Neural progenitor cell (in vitro differentiated cells): ENCODE data around the gene MAPK1. TPM values are rescaled to one million over a fixed set of nuclear protein-coding genes. Genes with fewer than 3 reads are reported as not detected.
"Not testable (repeated sequence)": the region's sequence is repeated elsewhere in the genome, so short reads cannot be mapped to it uniquely, and the experiment has no call there.

Experiments
- DNase-seq: peaks from one replicate; pipeline ENCODE4 v3.0.0-alpha.2; 2016; ENCODE audit warnings: low spot score
- H2AFZ ChIP-seq: fragments of 200-600 bp; sonication (generic); replicated peaks from 2 replicates; pipeline ENCODE4 v1.6.1; 2016; ENCODE audit warnings: antibody characterized with exemption
- H3F3A ChIP-seq: fragments of 200-600 bp; sonication (generic); 2 replicates; pipeline ENCODE4 v1.6.1; 2016; ENCODE audit warnings: antibody characterized with exemption, low read depth
- H3K27ac ChIP-seq: fragments of 200-600 bp; sonication (generic); 2 replicates; pipeline ENCODE4 v1.5.1; 2016; ENCODE audit warnings: mild to moderate bottlenecking
- H3K27me3 ChIP-seq: fragments of 200-600 bp; sonication (generic); 2 replicates; pipeline ENCODE4 v1.6.1; 2016; ENCODE audit warnings: mild to moderate bottlenecking, moderate library complexity
- H3K36me3 ChIP-seq: fragments of 200-600 bp; sonication (generic); 2 replicates; pipeline ENCODE4 v1.5.1; 2016
- H3K4me1 ChIP-seq: fragments of 200-600 bp; sonication (generic); 2 replicates; pipeline ENCODE4 v1.6.1; 2016; ENCODE audit warnings: mixed run types
- H3K4me2 ChIP-seq: fragments of 200-600 bp; sonication (generic); 2 replicates; pipeline ENCODE4 v1.6.1; 2016
- H3K4me3 ChIP-seq: fragments of 200-600 bp; sonication (generic); 2 replicates; pipeline ENCODE4 v1.5.1; 2016
- H3K79me2 ChIP-seq: fragments of 200-600 bp; sonication (generic); 2 replicates; pipeline ENCODE4 v1.6.1; 2016; ENCODE audit warnings: low read depth
- H3K9ac ChIP-seq: fragments of 200-600 bp; sonication (generic); 2 replicates; pipeline ENCODE4 v1.6.1; 2016
- H3K9me3 ChIP-seq: fragments of 200-600 bp; sonication (generic); 2 replicates; pipeline ENCODE4 v1.5.1; 2016; ENCODE audit warnings: low read depth
- H4K20me1 ChIP-seq: fragments of 200-600 bp; sonication (generic); 2 replicates; pipeline ENCODE4 v1.6.1; 2016; ENCODE audit warnings: low read depth
- H3K27ac Mint-ChIP-seq: 3 replicates; pipeline ENCODE4 v1.8.0; 2021; ENCODE audit warnings: mixed read lengths
- H3K27me3 Mint-ChIP-seq: 2 replicates; pipeline ENCODE4 v1.8.0; 2022; ENCODE audit warnings: low read depth, mild to moderate bottlenecking, inconsistent platforms, moderate library complexity, mixed read lengths; ENCODE audit not compliant: insufficient read depth
- H3K36me3 Mint-ChIP-seq: 3 replicates; pipeline ENCODE4 v1.8.0; 2021; ENCODE audit warnings: mixed read lengths
- H3K4me1 Mint-ChIP-seq: 3 replicates; pipeline ENCODE4 v1.8.0; 2021; ENCODE audit warnings: mixed read lengths
- H3K4me3 Mint-ChIP-seq: 3 replicates; pipeline ENCODE4 v1.8.0; 2021; ENCODE audit warnings: mild to moderate bottlenecking, moderate library complexity, mixed read lengths
- H3K9me3 Mint-ChIP-seq: 3 replicates; pipeline ENCODE4 v1.8.0; 2020; ENCODE audit warnings: mixed read lengths
- CTCF ChIP-seq: fragments of 200-600 bp; sonication (generic); IDR thresholded peaks from 2 replicates; pipeline ENCODE4 v1.5.1; 2017; ENCODE audit warnings: antibody characterized with exemption, mild to moderate bottlenecking
- EZH2 ChIP-seq: fragments of 200-600 bp; sonication (generic); IDR thresholded peaks from 2 replicates; pipeline ENCODE4 v1.6.1; 2017; ENCODE audit warnings: antibody characterized with exemption, mild to moderate bottlenecking, moderate library complexity
- EZH2phosphoT487 ChIP-seq: fragments of 200-600 bp; sonication (generic); IDR thresholded peaks from 2 replicates; pipeline ENCODE4 v1.6.1; 2017; ENCODE audit warnings: antibody characterized with exemption
- total RNA-seq: library from RNA; depleted of rRNA; stranded (reverse); fragments of >200 nt; gene quantifications from 2 replicates; pipeline ENCODE4 v1.2.3, GENCODE V29; 2015; ENCODE audit warnings: low replicate concordance

Gene MAPK1
- total RNA-seq, 1 donor from 2014 or later, result 61.4 TPM

- Mint-ChIP-seq H3K36me3 (no peaks in the 10 kb centered on the region), H3K4me1 (peaks cover 2% of the 10 kb centered on the region), H3K9me3 (peaks cover 4% of the 10 kb centered on the region), H3K27ac (no peak overlapping the region), H3K4me3 (no peak overlapping the region), H3K27me3 (peaks cover 2% of the 10 kb centered on the region)
- Histone ChIP-seq H3K36me3 (no peaks in the 10 kb centered on the region), H3F3A (no peaks in the 10 kb centered on the region), H4K20me1 (no peaks in the 10 kb centered on the region), H3K4me2 (no peak overlapping the region), H3K79me2 (no peaks in the 10 kb centered on the region), H2AFZ (no peak overlapping the region), H3K27ac (no peak overlapping the region), H3K27me3 (no peaks in the 10 kb centered on the region), H3K9ac (no peak overlapping the region), H3K4me1 (no peaks in the 10 kb centered on the region), H3K9me3 (no peaks in the 10 kb centered on the region), H3K4me3 (no peak overlapping the region)
- DNase-seq, result no peak
- TF ChIP-seq EZH2phosphoT487, result no peak
- no peak for TF ChIP-seq CTCF
- TF ChIP-seq EZH2, result no peak
Measured at GRCh38 chr22:21896951-21897513, 29.6 kb upstream of the MAPK1 start.

- not testable (repeated sequence) for H3K36me3 ChIP-seq, H3K27ac ChIP-seq, H3K27ac Mint-ChIP-seq, H3K4me3 Mint-ChIP-seq, H3K9ac ChIP-seq, H3F3A ChIP-seq, H3K9me3 Mint-ChIP-seq, H3K4me1 ChIP-seq, H4K20me1 ChIP-seq, H3K9me3 ChIP-seq, H3K36me3 Mint-ChIP-seq, H3K4me1 Mint-ChIP-seq, H3K4me2 ChIP-seq, DNase-seq, H3K79me2 ChIP-seq, H3K27me3 Mint-ChIP-seq, H2AFZ ChIP-seq, H3K27me3 ChIP-seq, H3K4me3 ChIP-seq
Measured at GRCh38 chr22:21896275-21896674, 28.8 kb upstream of the MAPK1 start.

GRCh38 chr22:21894799-21895198 lies 27.4 kb upstream of the MAPK1 start:
- H3K4me3 Mint-ChIP-seq, result no peak overlapping the region

More at GRCh38 chr22:21894799-21895198, 27.4 kb upstream of the MAPK1 start:
- Histone ChIP-seq H3K27ac (no peak overlapping the region), H3K4me3 (no peak overlapping the region), H4K20me1 (no peaks in the 10 kb centered on the region), H3K4me1 (no peaks in the 10 kb centered on the region), H3K9ac (no peak overlapping the region), H2AFZ (no peak overlapping the region), H3F3A (no peaks in the 10 kb centered on the region), H3K4me2 (no peak overlapping the region), H3K27me3 (no peaks in the 10 kb centered on the region), H3K9me3 (no peaks in the 10 kb centered on the region), H3K36me3 (no peaks in the 10 kb centered on the region), H3K79me2 (no peaks in the 10 kb centered on the region)
- no peaks in the 10 kb centered on the region for H3K4me1 Mint-ChIP-seq
- peaks cover 4% of the 10 kb centered on the region for H3K9me3 Mint-ChIP-seq
- no peak for DNase-seq
- no peak overlapping the region for H3K27ac Mint-ChIP-seq
- no peaks in the 10 kb centered on the region for H3K36me3 Mint-ChIP-seq
- peaks cover 2% of the 10 kb centered on the region for H3K27me3 Mint-ChIP-seq
- no peak for TF ChIP-seq EZH2
- TF ChIP-seq EZH2phosphoT487, result no peak
- TF ChIP-seq CTCF, result no peak
